Upper lobe of left lung (tissue), 4 donors: ENCODE data around the gene FLT4.

Source experiments
- POLR2A ChIP-seq, 4 donors: fragments of 450-650 bp; IDR thresholded peaks; one replicate each; pipeline ENCODE4 v1.5.1; 2016 to 2017; ENCODE audit warnings: antibody characterized with exemption in 4 of 4, mild to moderate bottlenecking in 2 of 4
- TF ChIP-seq, protein P1 (sequence below), 6 experiments: fragments of 450-650 bp in 4 of 6; fragments of 200-600 bp in 2 of 6; sonication (generic) in 2 of 6; IDR thresholded peaks; one replicate each; pipeline ENCODE4 v1.5.1; 2016 to 2019; ENCODE audit warnings: antibody characterized with exemption in 6 of 6

DNA sequence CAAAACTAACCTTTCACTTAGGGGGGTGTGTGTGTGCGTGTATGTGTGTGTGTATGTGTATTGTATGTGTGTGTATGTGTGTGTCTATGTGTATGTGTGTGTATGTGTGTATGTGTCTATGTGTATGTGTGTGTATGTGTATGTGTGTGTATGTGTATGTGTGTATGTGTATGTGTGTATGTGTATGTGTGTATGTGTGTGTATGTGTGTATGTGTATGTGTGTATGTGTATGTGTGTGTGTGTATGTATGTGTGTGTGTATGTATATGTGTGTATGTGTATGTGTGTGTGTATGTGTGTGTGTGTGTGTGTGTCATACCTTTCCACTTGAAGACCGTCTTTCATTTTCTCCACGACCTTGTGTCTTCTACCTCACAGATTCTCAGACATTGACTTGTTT, 20.8 kb upstream of the FLT4 start:
- TF ChIP-seq, protein P1, sequence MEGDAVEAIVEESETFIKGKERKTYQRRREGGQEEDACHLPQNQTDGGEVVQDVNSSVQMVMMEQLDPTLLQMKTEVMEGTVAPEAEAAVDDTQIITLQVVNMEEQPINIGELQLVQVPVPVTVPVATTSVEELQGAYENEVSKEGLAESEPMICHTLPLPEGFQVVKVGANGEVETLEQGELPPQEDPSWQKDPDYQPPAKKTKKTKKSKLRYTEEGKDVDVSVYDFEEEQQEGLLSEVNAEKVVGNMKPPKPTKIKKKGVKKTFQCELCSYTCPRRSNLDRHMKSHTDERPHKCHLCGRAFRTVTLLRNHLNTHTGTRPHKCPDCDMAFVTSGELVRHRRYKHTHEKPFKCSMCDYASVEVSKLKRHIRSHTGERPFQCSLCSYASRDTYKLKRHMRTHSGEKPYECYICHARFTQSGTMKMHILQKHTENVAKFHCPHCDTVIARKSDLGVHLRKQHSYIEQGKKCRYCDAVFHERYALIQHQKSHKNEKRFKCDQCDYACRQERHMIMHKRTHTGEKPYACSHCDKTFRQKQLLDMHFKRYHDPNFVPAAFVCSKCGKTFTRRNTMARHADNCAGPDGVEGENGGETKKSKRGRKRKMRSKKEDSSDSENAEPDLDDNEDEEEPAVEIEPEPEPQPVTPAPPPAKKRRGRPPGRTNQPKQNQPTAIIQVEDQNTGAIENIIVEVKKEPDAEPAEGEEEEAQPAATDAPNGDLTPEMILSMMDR (IDR thresholded peaks at IDR 0.05), result no peak
- TF ChIP-seq POLR2A (IDR thresholded peaks at IDR 0.05), result no peak
